Endothelial cell of umbilical vein (primary cell): ENCODE data around the gene U2AF1. TPM values are rescaled to one million over a fixed set of nuclear protein-coding genes. Genes with fewer than 3 reads are reported as not detected.
A peak's percentile ranks its signal among the peaks of the same experiment; 100 is the strongest.
"Not testable (repeated sequence)": the region's sequence is repeated elsewhere in the genome, so short reads cannot be mapped to it uniquely, and the experiment has no call there.

ENCODE experiments used
- BruUV-seq: library from RNA; stranded (reverse); fragments of 400-500 nt; replicated peaks from 2 replicates; lab custom pipeline; 2021; lab: Mats Ljungman, UMichigan
- CTCF ChIA-PET: fragments of 300-600, 350-600 bp; sonication (Branson Sonifier 250); formaldehyde crosslinking; loops from one replicate; lab custom pipeline; 2021; ENCODE audit warnings: antibody characterized with exemption, inconsistent platforms; lab: Charles Lee
- POLR2A ChIA-PET: fragments of 300-600, 350-600 bp; sonication (Branson Sonifier 250); formaldehyde crosslinking; loops from one replicate; lab custom pipeline; 2021; ENCODE audit warnings: antibody characterized with exemption, inconsistent platforms; lab: Charles Lee
- DNase-seq: peaks from one replicate; pipeline ENCODE4 v3.0.0-alpha.2; 2011; ENCODE audit warnings: low read depth, low spot score
- FAIRE-seq: peaks from 2 replicates; lab custom pipeline; 2011; peaks lifted over from hg19 to GRCh38; lab: Jason Lieb, UNC
- H2AFZ ChIP-seq: 2 replicates; pipeline ENCODE4 v1.6.0; 2012; ENCODE audit warnings: low read depth, low read length, control low read depth, inconsistent platforms
- H3K27ac ChIP-seq: 2 replicates; pipeline ENCODE4 v1.5.1; 2011; ENCODE audit warnings: low read depth, mild to moderate bottlenecking, control low read depth, low read length, moderate library complexity; ENCODE audit not compliant: insufficient read depth
- H3K27me3 ChIP-seq, 2 experiments: 2 replicates each; pipeline versions ENCODE4 v1.6.0 to v1.6.1; 2011; ENCODE audit warnings: low read length in 2 of 2, mixed read lengths in 1 of 2; ENCODE audit not compliant: control insufficient read depth in 2 of 2, insufficient read depth in 2 of 2
- H3K36me3 ChIP-seq, 2 experiments: 2 replicates in 1 of 2; 3 replicates in 1 of 2; pipeline ENCODE4 v1.5.1; 2011; ENCODE audit warnings: low read length in 2 of 2, mild to moderate bottlenecking in 1 of 2, moderate library complexity in 1 of 2; ENCODE audit not compliant: control insufficient read depth in 2 of 2, insufficient read depth in 2 of 2; ENCODE audit errors: extremely low read depth in 1 of 2
- H3K4me1 ChIP-seq: 3 replicates; pipeline ENCODE4 v1.5.1; 2011; ENCODE audit warnings: mild to moderate bottlenecking, low read length; ENCODE audit not compliant: control insufficient read depth, insufficient read depth; ENCODE audit errors: extremely low read depth
- H3K4me2 ChIP-seq: 2 replicates; pipeline ENCODE4 v1.6.1; 2011; ENCODE audit warnings: low read length, control low read depth, mixed read lengths; ENCODE audit not compliant: insufficient read depth
- H3K4me3 ChIP-seq, 3 experiments: fragments of 200-600 bp in 1 of 3; sonication (generic), shearing (Covaris generic) in 1 of 3; replicated peaks in 1 of 3; 2 replicates each; pipeline ENCODE4 v1.5.1; 2011 to 2016; ENCODE audit warnings: control low read depth in 3 of 3, low read length in 3 of 3, mild to moderate bottlenecking in 2 of 3, inconsistent platforms in 1 of 3, low read depth in 1 of 3, moderate library complexity in 1 of 3; ENCODE audit not compliant: insufficient read depth in 1 of 3
- H3K79me2 ChIP-seq: 2 replicates; pipeline ENCODE4 v1.6.0; 2012; ENCODE audit warnings: low read length, inconsistent platforms; ENCODE audit not compliant: control insufficient read depth, insufficient read depth
- H3K9ac ChIP-seq: replicated peaks from 2 replicates; pipeline ENCODE3; 2011; ENCODE audit warnings: low read length, control low read depth; ENCODE audit not compliant: insufficient read depth; ENCODE audit errors: extremely low read depth
- H3K9me1 ChIP-seq: replicated peaks from 3 replicates; pipeline ENCODE4 v1.6.0; 2011; ENCODE audit warnings: mild to moderate bottlenecking, low read length; ENCODE audit not compliant: control insufficient read depth, insufficient read depth; ENCODE audit errors: extremely low read depth
- H3K9me3 ChIP-seq: replicated peaks from 2 replicates; pipeline ENCODE4 v1.5.1; 2012; ENCODE audit warnings: low read length, inconsistent platforms; ENCODE audit not compliant: control insufficient read depth, insufficient read depth
- H4K20me1 ChIP-seq: replicated peaks from 2 replicates; pipeline ENCODE3; 2011; ENCODE audit warnings: mild to moderate bottlenecking, low read length; ENCODE audit not compliant: control insufficient read depth, insufficient read depth; ENCODE audit errors: extremely low read depth
- dilution Hi-C: fragments of 300-500 bp; cut with MboI; formaldehyde crosslinking; loops from one replicate; pipeline ENCODE4 v1.15.0; 2019; ENCODE audit warnings: low sequenced_read_pairs; ENCODE audit not compliant: extremely low pct_ligation_motif_present
- intact Hi-C: fragments of 100-400 bp; cut with micrococcal nuclease; formaldehyde crosslinking; loops from one replicate; pipeline ENCODE4 v1.10.0; 2022
- polyA plus RNA-seq, 4 experiments: library from polyadenylated mRNA; depleted of rRNA in 3 of 4; stranded (reverse) in 3 of 4; unstranded in 1 of 4; fragments of >200 nt; gene quantifications; 2 replicates each; pipeline versions ENCODE4 v1.2.1 to v1.2.3, GENCODE V29; 2011 to 2012; ENCODE audit warnings: missing spikeins in 1 of 4
- total RNA-seq: library from RNA; stranded (reverse); gene quantifications from 2 replicates; pipeline ENCODE4 v1.2.3, GENCODE V29; 2021

Gene U2AF1
- total and polyA plus RNA-seq, 2 donors (not counting 3 experiments of a cell fraction or from before 2014, with no cell fraction given): 49.5 to 89.8 TPM

DNA sequence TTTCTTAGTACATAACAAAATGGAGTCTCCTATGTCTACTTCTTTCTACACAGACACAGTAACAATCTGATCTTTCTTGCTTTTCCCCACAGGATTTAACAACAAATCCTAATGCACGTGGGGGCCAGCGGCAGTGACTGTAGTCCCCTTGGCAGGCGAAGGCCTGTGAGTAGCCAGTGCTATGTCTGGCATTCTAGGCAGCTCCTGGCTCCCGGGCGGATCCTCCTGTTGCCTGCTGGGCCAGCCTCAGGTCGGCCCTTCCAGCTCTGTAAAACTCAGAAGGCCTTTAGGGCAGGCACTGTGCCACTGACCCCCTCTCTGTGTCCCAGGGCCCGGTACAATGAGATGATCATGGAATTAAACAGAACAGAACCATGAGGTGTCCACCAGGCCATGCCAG, 40.6 kb upstream of the U2AF1 start:
- CTCF ChIA-PET, intact Hi-C loops, H3K4me2 ChIP-seq, H3K27ac ChIP-seq, H3K36me3 ChIP-seq, BruUV-seq, H4K20me1 ChIP-seq, H3K4me3 ChIP-seq, DNase-seq, H3K9me3 ChIP-seq, H3K79me2 ChIP-seq, H3K9me1 ChIP-seq, dilution Hi-C loops, FAIRE-seq, H3K9ac ChIP-seq, H3K4me1 ChIP-seq, H2AFZ ChIP-seq, H3K27me3 ChIP-seq, POLR2A ChIA-PET: not testable (repeated sequence)

DNA sequence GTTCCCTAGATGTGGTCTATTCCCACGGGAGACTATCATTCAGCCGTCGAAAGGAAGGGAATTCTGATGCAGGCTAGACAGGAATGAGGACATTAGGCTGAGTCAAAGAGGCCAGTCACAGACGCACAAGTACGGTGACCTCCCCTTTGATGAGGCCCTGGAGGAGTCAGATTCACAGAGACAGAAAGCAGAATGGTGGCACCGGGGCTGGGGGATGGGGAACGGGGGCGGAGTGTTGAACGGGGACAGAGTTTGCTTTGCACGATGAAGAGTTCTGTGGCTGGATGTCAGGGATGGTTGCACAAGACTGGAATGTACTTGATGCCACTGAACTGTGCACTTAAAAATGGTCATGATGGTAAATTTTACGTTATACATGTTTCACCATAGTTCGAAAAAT, 39.3 kb upstream of the U2AF1 start:
- H3K4me1 ChIP-seq, H3K9ac ChIP-seq, H3K27ac ChIP-seq, FAIRE-seq, CTCF ChIA-PET, POLR2A ChIA-PET, BruUV-seq, H3K9me1 ChIP-seq, DNase-seq, H3K27me3 ChIP-seq, H3K4me3 ChIP-seq, H3K79me2 ChIP-seq, intact Hi-C loops, H4K20me1 ChIP-seq, H3K9me3 ChIP-seq, H2AFZ ChIP-seq, H3K36me3 ChIP-seq, H3K4me2 ChIP-seq, dilution Hi-C loops: not testable (repeated sequence)

DNA sequence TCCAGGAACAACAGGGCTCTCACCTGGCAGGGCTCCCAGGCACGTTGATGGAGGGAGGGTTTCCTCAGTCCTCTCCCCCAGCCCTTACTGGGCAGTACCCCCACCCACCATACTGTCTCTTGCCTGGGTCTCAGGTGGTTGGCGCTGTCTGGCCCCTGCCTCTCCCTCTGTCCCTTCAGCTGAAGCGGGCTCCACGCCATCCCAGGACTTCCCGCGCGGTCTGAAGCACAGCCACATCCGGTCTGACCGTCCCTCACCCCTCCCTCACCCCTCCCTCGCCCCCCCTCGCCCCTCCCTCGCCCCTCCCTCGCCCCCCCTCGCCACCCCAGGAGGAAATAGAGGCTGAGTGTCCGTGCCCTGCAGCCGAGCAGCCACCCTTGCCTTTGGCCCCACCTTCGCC, 34.0 kb upstream of the U2AF1 start:
- H3K4me2 ChIP-seq, intact Hi-C loops, H3K9me3 ChIP-seq, H3K9ac ChIP-seq, FAIRE-seq, DNase-seq, H2AFZ ChIP-seq, BruUV-seq, H3K4me1 ChIP-seq, dilution Hi-C loops, H3K9me1 ChIP-seq, H3K4me3 ChIP-seq, H3K36me3 ChIP-seq, H3K27ac ChIP-seq, H4K20me1 ChIP-seq, CTCF ChIA-PET, POLR2A ChIA-PET, H3K79me2 ChIP-seq, H3K27me3 ChIP-seq: not testable (repeated sequence)

DNA sequence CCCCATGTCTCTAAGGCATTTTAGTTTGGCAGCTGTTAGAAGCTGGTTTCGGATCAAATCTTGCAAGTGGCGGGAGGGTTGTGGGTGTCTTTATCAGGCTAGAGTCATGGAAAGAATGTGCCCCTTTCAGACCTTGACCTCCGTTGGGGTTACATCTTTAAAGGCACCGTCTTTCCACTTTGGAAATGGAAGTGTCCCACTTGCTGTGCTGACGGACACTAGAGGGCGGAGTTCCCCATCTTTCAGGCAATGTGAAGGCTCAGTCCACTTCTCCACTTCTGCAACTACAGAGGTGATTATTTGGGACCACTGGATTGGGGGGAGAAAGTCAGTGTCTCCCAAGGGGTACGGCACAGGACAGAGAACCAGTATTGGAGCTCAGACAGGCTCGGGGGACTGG, 31.6 kb upstream of the U2AF1 start:
- H3K79me2 ChIP-seq, BruUV-seq, H3K4me1 ChIP-seq, CTCF ChIA-PET, H3K9me1 ChIP-seq, dilution Hi-C loops, H3K36me3 ChIP-seq, DNase-seq, H3K27ac ChIP-seq, H3K4me2 ChIP-seq, H4K20me1 ChIP-seq, H3K27me3 ChIP-seq, H2AFZ ChIP-seq, H3K4me3 ChIP-seq, H3K9me3 ChIP-seq, intact Hi-C loops, H3K9ac ChIP-seq, POLR2A ChIA-PET: not testable (repeated sequence)
- peak; percentile 92 for FAIRE-seq
